HG03066 (cell line): ENCODE measurements around the gene DNAJC17.

ENCODE experiments used
- ATAC-seq: cut with Tn5 transposase; IDR thresholded peaks from one replicate; pipeline ENCODE4 v1.9.1; 2021; ENCODE audit warnings: low read depth; ENCODE audit not compliant: unreplicated experiment

DNAJC17 gene

DNA sequence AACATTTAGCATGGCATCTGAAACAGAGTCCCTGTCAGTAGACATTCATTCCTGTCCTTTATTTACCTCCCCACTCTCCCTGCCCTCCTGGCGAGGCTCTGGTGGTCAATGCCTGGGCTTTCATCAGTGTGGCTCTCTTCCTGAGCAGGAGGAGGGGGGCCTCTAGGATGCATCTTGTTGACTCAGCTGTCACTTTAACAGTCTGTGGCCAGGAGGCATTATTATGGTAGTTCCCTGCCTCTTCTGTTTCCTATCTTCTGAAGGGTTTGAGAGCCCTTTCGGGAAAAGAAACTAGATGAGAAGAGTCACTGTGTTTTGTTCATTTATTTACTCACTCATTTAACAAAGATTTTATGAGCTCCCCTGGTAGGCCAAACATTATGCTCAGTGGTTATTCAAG, 23.6 kb upstream of the DNAJC17 start:
- no peak for ATAC-seq

DNA sequence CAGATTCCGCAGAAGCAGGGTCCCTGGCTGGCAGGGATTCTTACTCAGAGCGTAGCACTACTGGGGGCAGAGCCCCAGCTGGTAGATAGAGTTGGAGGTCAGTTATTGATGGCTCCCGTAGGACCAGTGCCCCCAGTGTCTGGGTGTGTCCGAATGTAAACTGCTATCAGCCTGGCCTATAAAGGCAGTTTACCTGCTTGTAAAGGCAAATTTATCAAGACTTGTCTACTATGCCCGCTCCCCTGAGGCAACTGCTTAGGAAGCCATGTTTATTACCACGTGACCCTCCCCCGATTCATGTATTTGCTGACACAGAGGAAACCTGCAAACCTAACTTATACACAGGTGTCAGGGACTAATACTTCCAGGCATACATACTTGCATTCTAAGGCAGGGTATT, 21.8 kb upstream of the DNAJC17 start:
- ATAC-seq = no peak

DNA sequence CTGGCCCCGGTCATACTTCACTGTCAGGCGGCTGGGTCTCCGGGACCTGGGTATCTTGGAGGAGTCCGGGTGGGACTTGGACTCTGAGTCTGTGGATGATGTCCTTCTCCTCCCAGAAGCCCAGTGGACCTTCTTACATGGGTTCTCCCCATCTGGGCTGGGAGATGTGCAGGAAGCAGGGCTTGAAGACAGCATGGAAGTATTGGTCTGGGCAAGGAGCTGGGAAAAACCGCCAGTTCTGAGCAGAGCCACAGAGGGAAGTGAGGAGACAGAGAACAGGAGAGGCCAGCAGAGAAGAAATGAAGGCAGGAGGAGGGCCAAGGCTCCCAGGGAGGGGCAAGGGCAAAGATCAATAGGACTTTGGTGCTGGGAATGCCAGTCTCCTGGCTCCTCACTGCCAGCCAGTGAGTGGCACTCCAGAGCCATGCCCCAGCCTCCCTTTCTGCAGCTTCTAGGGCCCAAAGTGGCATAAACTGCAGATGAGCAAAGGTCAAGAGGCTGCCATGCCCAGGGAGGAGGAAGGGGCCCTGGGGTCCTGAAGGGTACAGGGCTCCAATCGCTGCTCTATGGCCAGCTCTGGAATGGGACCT, 21.3 kb upstream of the DNAJC17 start, which contains the start of gene PPP1R14D:
PPP1R14D (minus strand) TSS at position 262 of the 590 bp plus-strand sequence; CDS start at position 195, 67 bp downstream.
- ATAC-seq = no peak

DNA sequence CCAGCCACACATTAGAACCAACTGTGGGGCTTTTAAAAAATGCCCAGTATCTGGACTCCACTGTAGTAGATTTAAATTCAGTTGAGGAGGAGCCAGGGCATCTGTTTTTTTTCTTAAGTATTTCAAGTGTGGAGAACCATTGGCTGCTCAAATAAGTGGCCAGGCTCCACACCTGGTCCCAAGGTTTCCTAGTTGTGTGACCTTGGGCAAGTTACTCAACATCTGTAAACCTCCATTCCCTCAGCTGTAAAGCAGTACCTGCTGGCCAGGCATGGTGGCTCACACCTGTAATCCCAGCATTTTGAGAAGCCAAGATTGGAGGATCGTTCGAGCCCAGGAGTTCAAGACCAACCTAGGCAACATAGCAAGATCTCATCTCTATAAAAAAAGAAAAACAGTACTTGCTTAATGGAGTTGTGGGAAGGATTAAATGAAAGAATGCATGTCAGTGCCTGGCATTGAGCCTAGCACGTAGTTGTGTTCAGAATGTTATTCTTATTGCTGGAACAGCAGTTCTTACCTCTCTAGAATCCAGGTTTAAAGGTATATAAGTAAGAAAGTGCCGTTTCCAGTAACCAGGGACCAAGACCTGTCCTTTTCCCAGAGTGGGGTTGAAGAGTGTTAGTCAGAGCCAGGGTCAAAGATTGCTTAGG, 19.3 kb upstream of the DNAJC17 start:
- ATAC-seq = no peak

DNA sequence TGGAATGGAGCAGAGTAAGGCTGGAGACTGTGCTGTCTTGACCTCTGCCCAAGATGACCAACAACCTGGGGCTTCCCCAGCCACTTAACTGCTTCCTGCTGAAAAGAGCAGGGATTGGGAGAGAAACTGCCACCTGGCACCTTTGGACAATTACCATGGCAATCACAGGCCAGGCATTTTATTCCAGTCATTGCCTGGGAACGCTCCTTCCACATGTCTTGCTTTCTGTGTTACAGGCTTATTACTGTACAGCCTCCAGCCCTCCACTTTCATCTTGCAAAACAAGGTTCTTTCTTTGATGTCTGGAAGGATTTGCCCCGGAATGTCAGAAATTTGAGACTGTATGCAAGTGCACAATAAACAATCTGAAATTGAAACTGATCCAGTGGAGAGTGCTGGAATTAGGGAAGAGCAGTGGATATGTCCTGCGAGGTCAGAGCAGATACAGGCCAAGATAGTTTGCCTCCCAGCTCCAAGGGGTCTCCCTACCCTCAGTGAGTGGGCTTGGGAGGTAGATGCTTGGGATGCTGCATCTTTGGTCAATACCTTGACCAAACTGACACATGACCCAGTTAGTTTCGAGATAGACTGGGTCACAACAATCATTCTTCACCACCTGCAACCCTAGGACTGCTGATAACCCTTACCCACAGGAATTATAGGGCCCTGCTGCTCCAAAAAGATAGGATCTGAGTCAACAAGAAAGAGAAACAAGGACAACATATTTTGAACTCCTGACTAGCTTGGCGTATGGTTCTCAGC, 18.6 kb upstream of the DNAJC17 start:
- no peak for ATAC-seq

DNA sequence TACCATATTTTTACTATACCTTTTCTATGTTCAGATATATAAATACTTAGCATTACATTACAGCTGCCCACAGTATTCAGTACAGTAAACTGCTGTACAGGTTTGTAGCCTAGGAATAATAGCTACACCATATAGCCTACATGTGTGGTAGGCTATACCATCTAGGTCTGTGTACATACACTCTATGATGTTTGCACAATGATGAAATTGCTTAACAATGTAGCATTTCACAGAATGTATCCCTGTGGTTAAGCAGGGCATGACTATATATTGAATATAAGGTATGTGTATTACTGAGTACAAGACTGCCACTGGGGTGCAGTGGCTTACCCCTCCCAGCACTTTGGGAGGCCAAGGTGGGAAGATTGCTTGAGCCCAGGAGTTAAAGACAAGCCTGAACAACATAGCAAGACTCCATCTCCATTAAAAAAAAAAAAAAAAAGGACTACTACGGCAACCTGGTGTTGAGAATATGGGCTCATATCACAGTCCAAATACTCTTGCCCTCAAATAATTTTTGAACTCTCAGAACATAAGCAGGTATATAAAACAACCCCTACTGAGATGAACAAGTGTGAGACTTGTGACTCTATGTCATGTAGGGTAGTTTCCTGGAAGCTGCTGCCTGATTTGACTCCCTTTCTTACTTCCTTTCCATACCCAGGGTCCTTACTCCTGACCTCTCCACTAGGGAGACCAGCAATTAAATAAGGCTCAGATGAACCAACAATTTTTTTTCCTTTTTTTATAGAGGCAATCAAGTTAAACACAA, 16.5 kb upstream of the DNAJC17 start:
- ATAC-seq = no peak

DNA sequence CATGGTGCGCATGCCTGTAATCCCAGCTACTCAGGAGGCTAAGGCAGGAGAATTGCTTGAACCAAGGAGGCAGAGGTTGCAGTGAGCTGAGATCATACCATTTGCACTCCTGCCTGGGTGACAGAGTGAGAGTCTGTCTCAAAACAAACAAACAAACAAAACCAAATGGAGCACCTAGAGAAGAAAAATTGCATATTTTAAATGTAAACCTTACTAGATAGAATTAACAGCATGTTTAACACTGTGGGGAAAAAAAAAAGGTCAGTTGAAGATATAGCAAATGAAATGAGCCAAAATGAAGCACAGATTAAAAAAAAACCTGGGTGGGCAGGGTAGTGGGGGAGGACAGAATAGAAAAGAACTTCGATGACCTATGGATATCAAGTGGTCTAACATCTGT, 13.9 kb upstream of the DNAJC17 start:
- no peak for ATAC-seq

DNA sequence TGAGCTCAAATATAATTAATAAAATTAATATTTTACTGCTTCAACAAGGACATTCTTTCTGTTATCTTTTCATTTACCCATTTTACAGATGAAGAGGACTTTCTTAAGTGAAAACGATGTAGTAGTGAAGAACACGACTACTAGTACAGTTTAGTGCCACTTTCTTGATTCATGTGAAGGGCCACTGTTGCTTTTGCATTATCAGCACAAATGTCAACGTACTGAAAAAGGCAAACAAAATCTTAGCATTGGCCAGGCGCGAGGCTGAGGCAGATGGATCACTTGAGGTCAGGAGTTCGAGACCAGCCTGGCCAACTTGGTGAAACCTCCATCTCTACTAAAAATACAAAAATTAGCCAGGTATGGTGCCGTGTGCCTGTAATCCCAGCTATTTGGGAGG, 11.8 kb upstream of the DNAJC17 start:
- ATAC-seq = no peak

DNA sequence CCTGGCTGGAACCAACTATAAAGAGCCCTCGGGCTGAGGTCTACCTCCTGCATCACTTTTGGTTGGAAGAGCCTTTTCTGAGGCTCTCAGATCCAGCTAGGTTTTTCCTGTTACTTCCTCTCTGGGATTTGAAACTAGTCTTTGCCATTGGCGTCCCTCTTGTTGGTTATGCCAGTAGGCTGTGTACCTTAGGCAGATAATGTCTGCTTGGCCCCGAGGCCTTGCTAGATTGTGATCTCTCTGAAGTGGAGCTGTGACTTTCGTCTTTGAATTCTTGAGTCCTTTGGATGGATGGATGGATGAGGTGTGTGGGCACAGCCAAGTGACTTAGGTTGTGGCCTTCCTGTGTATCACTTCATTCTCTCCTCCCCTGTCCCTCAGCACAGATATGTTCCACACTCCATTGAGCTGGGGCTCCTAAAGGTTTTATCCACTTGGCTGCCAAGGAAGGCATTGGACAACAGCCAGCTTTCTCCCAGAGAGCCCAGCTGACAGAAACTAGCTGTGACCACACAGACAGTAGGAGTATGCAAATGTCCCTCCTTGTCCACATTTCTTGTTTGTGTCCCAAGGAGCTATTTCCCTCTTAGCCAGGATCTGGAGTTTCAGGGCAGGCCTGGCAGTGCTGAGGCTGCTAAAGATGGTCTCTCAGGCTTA, 7.9 kb upstream of the DNAJC17 start:
- ATAC-seq = no peak

DNA sequence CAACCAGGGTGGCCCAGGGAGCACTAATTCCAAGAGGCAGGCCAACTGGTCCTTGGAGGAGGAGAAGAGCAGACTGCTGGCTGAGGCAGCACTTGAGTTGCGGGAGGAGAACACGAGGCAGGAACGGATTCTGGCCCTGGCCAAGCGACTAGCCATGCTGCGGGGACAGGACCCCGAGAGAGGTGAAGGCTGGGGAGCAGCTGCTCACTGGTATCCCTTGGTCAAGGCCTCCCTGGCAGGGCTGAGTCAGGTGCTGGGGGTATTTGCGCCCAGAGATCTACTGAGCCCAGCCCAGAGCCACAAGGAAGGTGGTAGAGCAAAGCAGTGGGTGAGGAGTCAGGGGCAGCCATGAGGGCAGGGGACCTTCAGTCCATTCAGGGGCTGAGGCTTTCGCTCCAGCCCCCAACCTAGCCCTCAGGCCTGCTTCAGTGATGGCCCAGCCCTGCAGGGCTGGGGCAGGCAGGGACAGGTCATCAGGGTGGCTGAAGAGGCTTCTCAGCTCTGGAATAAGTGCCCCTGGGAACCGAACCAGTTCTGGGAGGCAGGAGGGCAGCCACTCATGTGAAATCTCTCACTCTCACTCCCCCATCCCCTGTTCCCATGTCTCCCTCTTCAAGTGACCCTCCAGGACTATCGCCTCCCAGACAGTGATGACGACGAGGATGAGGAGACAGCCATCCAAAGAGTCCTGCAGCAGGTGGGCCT, 5.6 kb upstream of the DNAJC17 start:
- no peak for ATAC-seq

DNA sequence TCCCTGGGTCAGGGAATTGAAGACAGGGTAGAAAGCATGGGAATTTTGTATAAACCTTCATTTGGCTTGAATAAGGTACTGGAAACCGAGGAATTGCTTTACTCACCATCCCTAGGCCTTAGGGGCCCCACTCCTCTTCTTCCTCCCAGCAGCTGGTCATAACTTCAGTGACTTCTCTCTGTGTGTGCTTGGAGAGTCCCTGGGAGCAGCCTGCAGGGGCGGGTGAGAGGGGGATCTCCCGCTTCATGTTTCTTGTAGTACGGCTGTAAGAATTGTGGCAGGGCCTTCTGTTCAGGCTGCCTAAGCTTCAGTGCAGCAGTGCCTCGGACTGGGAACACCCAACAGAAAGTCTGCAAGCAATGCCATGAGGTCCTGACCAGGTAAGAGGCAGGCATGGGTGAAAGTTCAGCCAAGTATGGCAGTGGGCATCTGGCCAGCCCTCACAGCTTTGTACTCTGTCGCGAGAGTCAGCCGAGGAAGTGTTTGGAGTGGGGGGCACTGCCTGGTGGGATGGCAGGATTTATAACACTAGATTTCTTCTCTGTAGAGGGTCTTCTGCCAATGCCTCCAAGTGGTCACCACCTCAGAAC, 1.7 kb upstream of the DNAJC17 start:
- no peak for ATAC-seq

DNA sequence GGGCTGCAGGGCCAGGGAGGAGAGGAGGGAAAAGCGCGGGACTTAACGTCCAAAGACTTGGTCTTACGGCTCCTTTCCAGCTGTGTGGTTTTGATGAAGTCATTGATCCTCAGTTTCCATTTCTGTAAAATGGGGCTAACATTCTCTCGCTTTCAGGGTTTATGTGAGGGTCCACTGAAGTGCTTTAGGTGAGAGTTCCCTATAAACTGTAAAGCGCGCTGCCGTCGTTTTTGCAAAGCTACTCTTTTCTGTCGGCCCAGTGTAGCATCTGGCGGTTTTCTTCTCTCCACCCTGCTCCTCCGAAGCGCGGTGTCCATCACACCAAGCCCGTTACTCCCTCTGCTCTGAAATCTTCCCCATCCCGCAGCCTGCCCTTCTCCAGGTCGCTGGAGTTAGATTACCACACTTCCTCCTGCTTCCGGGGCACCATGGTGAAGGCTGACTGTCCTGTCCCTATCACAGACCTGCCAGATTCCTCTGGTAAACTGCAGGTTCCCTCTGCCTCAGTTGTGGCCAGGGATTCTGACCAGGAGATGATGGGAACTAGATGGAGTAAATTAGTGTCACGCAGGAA, 702 bp upstream of the DNAJC17 start:
- no peak for ATAC-seq

DNA sequence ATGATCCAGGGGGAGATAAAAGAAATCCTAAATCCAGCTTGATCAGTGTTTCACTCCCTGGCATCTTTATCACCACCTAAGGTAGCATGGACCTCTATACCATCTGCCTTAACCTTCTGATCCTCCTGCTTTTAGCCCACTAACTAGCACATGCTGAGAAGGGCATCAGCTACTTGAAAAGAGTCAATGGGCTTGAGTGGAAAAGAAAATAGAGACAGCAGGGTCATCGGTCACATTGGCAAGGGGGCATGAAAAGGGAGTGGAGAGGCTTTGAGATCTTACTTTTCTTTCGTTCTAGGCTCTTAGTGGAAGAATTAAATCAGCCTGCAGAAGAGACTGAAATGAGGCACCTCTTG, 623 bp downstream of the DNAJC17 start:
- ATAC-seq = no peak

DNA sequence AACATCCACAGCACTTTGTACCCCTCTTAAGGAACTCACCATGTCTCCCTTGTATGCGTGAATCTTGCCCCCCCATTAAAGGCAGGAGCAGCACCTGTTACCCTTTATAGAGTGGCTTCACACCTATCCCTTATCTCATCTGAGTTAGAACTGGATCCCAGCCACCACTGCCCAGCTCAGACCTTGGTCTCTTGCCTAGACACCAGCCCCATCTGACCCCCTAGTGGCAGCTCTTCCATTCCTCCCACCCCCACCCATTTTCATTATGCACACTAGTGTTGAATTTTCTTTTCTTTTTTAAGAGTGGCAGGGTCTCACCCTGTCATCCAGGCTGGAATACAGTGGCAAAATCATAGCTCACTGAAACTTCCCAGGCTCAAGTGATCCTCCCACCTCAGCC, 3.6 kb downstream of the DNAJC17 start:
- no peak for ATAC-seq

DNA sequence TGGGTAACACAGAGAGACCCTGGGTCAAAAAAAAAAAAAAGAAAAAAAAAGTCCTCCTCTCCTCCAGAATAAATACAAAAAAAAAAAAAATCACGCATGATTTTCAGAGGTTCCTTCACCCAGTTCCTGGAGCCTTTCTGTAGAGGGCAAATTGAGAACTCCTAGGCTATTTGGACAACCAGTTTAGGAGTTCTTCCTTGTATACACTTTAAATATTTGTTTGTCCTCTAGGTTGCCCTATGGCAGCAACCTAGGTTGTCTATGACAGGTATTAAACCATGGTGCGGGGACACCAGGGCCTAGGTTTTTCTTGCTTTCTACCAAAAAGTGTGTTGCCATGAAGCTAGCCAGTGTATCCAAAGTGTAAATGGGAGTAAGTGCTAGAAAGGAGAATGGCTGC, 4.2 kb downstream of the DNAJC17 start:
- no peak for ATAC-seq

DNA sequence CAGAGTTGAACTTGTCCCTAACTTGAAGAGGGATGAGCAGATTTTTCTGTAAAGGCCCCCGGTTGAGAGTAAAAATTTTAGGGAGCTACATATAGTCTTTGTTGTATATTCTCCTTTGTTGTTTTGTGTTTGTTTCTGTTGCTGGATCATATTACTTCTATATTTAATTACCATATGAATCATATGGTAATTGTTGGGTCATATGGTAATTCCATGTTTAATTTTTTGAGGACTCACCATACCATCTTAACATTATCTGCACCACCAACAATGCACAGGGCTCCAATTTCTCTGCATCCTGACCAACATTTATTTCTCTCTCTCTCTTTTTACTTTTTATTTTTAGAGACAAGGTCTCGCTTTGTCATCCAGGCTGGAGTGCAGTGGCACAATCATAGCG, 7.8 kb downstream of the DNAJC17 start:
- ATAC-seq = no peak

DNA sequence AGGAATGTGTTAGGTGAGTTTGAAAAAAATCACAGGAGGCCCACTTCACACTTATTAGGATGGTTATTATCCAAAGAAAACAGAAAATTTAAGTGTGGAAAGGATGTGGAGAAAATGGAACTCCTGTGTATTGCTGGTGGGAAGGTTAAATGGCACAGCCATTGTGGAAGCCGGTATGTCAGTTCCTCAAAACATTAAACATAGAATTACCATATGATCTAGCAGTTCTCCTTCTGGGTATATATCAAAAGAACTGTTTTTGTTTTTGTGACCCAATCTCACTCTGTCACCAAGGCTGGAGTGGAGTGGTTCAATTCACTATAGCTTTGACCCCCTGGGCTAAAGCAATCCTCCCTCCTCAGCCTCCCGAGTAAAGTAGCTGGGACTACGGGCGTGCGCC, 10.8 kb downstream of the DNAJC17 start:
- ATAC-seq = no peak

DNA sequence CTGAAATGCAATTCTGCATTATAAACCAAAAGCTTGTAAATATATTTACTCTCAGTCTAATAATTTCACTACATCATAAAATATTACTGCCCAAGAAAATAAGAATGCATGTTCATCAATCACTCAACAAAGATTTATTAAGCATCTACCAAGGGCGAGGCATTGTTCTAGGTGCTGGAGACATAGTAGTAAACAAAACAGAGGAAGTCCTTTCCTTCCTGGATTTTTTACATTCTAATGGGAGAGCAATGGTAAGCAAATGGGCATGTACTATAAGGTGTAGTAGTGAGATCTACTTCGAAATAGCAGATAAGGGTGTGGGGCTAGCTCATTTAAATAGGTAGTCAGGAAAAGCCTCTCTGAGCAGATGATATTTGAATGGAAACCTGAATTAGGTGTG, 11.2 kb downstream of the DNAJC17 start:
- ATAC-seq = no peak

DNA sequence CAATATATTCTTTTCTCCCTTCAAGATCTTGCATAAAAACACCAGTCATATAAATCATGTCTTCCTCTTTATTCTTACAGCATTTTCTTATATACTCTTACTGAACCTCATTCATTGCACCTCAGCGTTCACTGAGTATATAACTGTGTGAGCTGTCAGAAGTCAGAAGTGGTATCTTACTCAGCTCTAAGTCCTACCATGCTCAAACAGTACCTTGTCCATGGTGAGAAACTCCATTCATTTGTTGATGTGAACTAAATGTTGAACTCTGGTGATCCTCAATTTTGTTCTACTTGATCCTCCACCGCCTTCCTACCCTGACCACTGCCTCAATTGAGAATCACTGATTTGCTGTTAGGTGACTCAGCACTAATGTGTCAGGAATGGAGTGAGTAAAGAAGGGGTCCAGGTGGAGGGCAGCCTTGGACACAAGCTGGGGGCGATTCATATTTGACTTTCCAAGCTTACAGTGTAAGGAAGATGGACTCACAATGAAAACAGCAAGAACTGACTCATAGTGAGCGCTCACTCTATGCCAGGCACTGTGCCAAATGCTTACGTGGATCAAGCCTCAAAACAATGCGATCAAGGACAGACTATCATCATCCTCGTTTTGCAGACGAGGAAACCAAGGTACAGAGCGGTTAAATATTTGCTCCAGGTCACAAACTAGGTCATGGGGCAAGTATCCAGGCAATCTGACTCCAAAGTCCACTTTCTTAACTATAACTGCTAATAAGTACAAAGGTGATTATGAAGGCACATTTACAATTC, 13.9 kb downstream of the DNAJC17 start:
- no peak for ATAC-seq
